Measurements from ENCODE around the gene CACNG6.

DNA sequence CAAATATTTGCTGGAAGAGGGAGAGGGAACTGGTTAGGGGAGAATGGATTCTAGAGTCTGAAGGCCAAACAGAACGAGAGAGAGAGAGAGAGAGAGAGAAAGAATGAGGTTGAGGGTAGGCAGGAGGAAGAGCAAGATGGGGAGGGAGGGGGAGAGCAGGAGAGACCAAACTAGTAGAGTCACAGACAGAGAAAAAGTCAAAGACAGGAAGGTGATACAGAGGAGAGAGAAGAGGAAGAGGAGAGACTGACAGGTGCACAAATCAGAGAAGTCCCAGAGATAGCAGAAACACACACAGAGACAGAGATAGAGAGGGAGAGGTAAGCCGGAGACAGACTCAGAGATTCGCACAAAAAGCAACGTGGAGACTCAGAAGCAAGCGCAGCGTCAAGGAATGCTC is 5.6 kb upstream of the CACNG6 start:
- TF ChIP-seq POLR2AphosphoS5 (IDR thresholded peaks at IDR 0.05; ENCODE audit: borderline replicate concordance, low read depth, low read length) (no peak), EZH2 (IDR thresholded peaks at IDR 0.05) (no peak), FOXP2 (optimal IDR thresholded peaks at IDR 0.05; ENCODE audit: control extremely low read depth, extremely low read length, insufficient read depth) (no peak)
